HFFc6 (cell line): Measurements from ENCODE around the gene APELA. TPM values are rescaled to one million over a fixed set of nuclear protein-coding genes. Genes with fewer than 3 reads are reported as not detected.

ENCODE experiments used
- DNase-seq: peaks from one replicate; pipeline ENCODE4 v3.0.0-alpha.2; 2018
- H3K27ac Mint-ChIP-seq: 2 replicates; pipeline ENCODE4 v1.8.0; 2020; ENCODE audit warnings: mild to moderate bottlenecking, mixed read lengths
- H3K27me3 Mint-ChIP-seq: 2 replicates; pipeline ENCODE4 v1.8.0; 2021; ENCODE audit warnings: mild to moderate bottlenecking, moderate library complexity, mixed read lengths; ENCODE audit not compliant: insufficient read depth
- H3K36me3 Mint-ChIP-seq: 2 replicates; pipeline ENCODE4 v1.8.0; 2021; ENCODE audit warnings: low read depth, mixed read lengths
- H3K4me1 Mint-ChIP-seq: 2 replicates; pipeline ENCODE4 v1.8.0; 2020; ENCODE audit warnings: low read depth, mixed read lengths
- H3K4me3 Mint-ChIP-seq: 2 replicates; pipeline ENCODE4 v1.8.0; 2020; ENCODE audit warnings: mild to moderate bottlenecking, moderate library complexity, mixed read lengths
- H3K9me3 Mint-ChIP-seq: 2 replicates; pipeline ENCODE4 v1.8.0; 2020; ENCODE audit warnings: mild to moderate bottlenecking, mixed read lengths
- long read RNA-seq: library from polyadenylated mRNA; unstranded; transcript quantifications from one replicate; pipeline ENCODE4 v2.0.0, GENCODE V29; 2019
- total RNA-seq, 6 experiments: library from RNA; stranded (reverse); fragmentation: NEBNext Ultra II Directional; extraction: Animal tissue kit (Norgen Biotek cat#: 25700); gene quantifications; 2 replicates in 1 of 6; 3 replicates in 5 of 6; pipeline ENCODE4 v1.2.3, GENCODE V29; 2021
- TF ChIP-seq, protein P1 (sequence below): fragments of 200-600 bp; sonication (generic); IDR thresholded peaks from 2 replicates; pipeline ENCODE4 v1.5.0; 2021; ENCODE audit warnings: antibody characterized with exemption, mild to moderate bottlenecking

APELA gene, protein sequence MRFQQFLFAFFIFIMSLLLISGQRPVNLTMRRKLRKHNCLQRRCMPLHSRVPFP
- not detected for total RNA-seq
- long read RNA-seq = 0 reads

DNA sequence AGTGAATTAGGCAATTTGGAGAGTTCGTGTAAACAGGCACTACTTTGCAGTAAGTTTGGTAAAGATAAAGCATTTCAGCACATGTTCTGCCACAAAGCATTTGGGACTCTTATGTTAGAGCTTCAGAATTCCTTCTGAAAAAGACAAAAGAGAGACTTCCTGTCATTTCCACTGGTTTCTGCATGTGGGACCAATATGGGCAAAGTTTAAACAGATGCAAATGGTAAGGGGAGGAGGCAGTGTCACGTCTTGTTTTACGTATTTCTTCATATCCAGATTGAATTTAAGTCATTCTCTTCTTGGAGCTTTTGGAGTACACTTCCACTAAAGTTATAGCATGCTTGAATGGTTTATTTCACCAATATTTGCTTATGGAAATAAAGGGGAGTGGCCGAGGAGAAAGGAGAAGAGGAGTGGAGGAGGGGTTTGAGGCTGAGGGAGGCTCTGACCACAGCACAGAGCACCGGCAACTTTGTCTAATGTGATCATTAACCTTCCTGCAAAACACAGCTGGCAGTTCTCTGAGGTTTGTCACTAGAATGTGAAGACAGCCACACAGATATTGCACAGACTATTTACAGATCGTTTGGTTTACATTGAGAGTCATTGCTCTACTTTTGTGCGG, at the start of gene APELA:
APELA (plus strand) TSS at position 479 of the 625 bp plus-strand sequence. CDS start 154 bp downstream, outside the sequence.
- no peaks in the 10 kb centered on the region for H3K4me1 Mint-ChIP-seq
- DNase-seq = no peak
- H3K27ac Mint-ChIP-seq = no peak within 1 kb of the TSS
- no peaks in the 10 kb centered on the region for H3K36me3 Mint-ChIP-seq
- no peaks in the 10 kb centered on the region for H3K27me3 Mint-ChIP-seq
- H3K9me3 Mint-ChIP-seq = peaks cover 13% of the 10 kb centered on the region
- TF ChIP-seq, protein P1, sequence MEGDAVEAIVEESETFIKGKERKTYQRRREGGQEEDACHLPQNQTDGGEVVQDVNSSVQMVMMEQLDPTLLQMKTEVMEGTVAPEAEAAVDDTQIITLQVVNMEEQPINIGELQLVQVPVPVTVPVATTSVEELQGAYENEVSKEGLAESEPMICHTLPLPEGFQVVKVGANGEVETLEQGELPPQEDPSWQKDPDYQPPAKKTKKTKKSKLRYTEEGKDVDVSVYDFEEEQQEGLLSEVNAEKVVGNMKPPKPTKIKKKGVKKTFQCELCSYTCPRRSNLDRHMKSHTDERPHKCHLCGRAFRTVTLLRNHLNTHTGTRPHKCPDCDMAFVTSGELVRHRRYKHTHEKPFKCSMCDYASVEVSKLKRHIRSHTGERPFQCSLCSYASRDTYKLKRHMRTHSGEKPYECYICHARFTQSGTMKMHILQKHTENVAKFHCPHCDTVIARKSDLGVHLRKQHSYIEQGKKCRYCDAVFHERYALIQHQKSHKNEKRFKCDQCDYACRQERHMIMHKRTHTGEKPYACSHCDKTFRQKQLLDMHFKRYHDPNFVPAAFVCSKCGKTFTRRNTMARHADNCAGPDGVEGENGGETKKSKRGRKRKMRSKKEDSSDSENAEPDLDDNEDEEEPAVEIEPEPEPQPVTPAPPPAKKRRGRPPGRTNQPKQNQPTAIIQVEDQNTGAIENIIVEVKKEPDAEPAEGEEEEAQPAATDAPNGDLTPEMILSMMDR = no peak
- no peak within 1 kb of the TSS for H3K4me3 Mint-ChIP-seq

DNA sequence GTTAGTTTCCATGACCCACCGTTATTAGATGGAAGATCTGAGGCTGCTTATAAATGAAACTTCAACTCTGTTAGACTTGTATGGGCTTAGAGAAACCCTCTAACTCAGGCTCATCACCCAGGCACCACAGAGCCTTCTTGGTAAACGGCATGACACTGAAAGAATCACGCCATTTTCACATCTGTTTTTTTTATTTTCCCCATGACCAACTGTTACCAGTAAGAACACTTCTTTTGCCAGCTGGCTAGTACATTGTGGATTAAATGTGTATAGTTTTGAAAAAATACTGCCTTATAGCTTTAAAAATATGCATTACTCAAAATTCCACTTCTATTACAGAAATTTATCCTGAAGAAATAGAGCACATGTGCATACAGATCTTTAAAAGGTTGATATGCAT, 48.0 kb upstream of the APELA start:
- no peak for DNase-seq
- Mint-ChIP-seq H3K9me3 (peaks cover 13% of the 10 kb centered on the region; the same call in 1 of the 2 replicates), H3K27ac (no peak overlapping the region), H3K4me1 (no peaks in the 10 kb centered on the region), H3K36me3 (no peaks in the 10 kb centered on the region), H3K27me3 (no peaks in the 10 kb centered on the region), H3K4me3 (no peak overlapping the region)
- TF ChIP-seq, protein P1 = no peak

DNA sequence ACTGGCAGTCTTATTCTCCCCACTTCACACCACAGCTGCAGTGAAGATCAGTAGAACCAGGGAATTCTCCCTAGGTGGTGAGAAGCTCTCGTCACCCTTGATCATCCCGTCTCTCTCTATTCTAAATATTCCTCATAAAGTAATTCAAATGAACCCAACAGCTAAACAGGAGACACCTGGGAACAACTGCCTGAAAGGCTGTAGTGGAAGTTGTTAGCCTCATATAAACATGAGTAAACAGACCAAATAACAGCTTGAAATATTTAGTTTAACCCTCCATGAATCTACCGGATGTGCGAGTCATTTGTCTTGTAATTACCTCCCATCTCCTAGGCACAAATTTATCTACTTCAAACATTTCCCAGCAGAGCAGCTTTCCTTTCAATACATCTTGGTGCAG, 30.4 kb upstream of the APELA start:
- no peaks in the 10 kb centered on the region for H3K27me3 Mint-ChIP-seq
- H3K36me3 Mint-ChIP-seq = no peaks in the 10 kb centered on the region
- H3K4me1 Mint-ChIP-seq = no peaks in the 10 kb centered on the region
- no peak for DNase-seq
- TF ChIP-seq, protein P1 = no peak
- no peak overlapping the region for H3K4me3 Mint-ChIP-seq
- peaks cover 31% of the 10 kb centered on the region for H3K9me3 Mint-ChIP-seq
- H3K27ac Mint-ChIP-seq = no peak overlapping the region

DNA sequence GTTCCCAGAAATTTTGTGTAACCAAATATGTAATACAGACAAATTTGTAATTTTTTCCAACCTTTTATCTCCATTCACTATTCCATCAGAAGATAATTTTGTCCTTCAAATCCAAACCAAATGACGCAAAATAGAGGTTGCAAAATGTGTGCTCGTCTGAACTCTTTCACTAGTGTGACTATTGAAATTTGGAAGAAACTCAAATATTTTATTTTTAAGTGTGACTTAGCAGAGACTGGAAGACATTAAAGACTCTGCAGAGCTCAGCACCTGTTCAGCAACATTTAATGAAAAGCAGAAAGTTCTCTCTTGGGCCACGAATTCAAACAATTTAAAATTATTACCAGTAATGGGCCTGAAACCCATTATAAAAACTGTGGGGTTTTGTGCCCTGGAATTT, 30.0 kb upstream of the APELA start:
- Mint-ChIP-seq H3K27me3 (no peaks in the 10 kb centered on the region), H3K36me3 (no peaks in the 10 kb centered on the region), H3K4me3 (no peak overlapping the region), H3K9me3 (peaks cover 35% of the 10 kb centered on the region), H3K27ac (no peak overlapping the region), H3K4me1 (no peaks in the 10 kb centered on the region)
- DNase-seq = no peak
- TF ChIP-seq, protein P1 = no peak

DNA sequence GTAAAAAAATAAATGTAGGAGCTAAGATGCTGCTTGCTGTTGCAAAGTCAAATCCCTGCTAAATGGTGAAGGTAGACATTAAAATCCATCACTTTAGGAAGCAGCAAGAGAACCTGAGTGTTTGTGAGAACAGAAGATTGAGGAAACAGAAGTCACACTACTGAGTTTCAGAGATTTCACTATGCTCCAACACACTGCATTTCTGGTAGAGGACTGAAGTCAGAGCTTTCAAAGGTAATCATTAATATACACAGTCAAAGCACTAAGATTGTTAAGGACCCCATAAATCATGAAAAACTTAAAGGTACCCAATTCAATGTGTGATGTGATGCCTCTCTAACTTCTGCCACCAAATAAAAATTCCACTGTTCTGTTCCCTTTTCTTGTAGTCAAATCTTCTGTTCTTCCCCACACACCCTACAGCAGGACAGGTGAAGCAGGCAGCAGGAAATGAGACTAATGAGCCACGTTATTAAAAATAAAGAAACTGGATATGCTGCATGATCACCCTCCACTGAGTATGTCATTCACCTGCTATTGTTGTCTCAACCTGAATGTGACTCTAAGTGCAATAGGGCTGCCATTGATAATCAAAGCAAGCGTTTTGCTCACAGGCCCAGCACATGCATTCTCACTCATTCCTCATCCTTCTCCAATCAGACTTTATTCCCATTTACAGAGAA, 28.9 kb upstream of the APELA start:
- Mint-ChIP-seq H3K36me3 (no peaks in the 10 kb centered on the region), H3K27ac (no peak overlapping the region), H3K4me1 (no peaks in the 10 kb centered on the region), H3K9me3 (peaks cover 38% of the 10 kb centered on the region), H3K27me3 (no peaks in the 10 kb centered on the region), H3K4me3 (no peak overlapping the region)
- TF ChIP-seq, protein P1 = no peak
- no peak for DNase-seq
